Epithelial cell of esophagus (primary cell): ENCODE measurements around the gene LDHAL6B.

Experiments
- DNase-seq: peaks from one replicate; pipeline ENCODE4 v3.0.0; 2010; ENCODE audit warnings: low read depth
- H3K4me3 ChIP-seq: 2 replicates; pipeline ENCODE4 v1.5.1; 2011; ENCODE audit warnings: mild to moderate bottlenecking, low read length, control low read depth
- TF ChIP-seq, protein P1 (sequence below): IDR thresholded peaks from 2 replicates; pipeline ENCODE4 v1.5.1; 2011; ENCODE audit warnings: low read depth, mild to moderate bottlenecking, low read length, control low read depth, inconsistent platforms; ENCODE audit not compliant: insufficient read depth; ENCODE audit errors: missing control alignments

The LDHAL6B gene

DNA sequence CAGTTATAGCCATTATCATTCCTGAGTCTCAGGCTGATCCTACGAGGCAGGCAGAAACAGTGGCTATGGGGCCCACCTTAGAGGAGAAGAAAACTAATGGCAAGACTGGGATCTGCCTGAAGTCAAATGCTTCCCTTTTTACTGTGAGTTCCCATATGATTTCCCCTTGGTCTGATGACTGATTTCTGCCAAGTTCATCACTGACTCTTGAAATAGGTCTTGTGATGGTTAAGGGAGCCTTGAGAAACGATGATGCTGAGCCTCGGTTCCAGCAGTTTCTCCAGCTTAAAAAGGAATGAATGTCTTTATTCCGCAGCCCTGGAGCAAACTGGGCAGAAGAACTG is 29.4 kb upstream of the LDHAL6B start:
- H3K4me3 ChIP-seq: no peak overlapping the region
- DNase-seq: no peak
- TF ChIP-seq, protein P1, sequence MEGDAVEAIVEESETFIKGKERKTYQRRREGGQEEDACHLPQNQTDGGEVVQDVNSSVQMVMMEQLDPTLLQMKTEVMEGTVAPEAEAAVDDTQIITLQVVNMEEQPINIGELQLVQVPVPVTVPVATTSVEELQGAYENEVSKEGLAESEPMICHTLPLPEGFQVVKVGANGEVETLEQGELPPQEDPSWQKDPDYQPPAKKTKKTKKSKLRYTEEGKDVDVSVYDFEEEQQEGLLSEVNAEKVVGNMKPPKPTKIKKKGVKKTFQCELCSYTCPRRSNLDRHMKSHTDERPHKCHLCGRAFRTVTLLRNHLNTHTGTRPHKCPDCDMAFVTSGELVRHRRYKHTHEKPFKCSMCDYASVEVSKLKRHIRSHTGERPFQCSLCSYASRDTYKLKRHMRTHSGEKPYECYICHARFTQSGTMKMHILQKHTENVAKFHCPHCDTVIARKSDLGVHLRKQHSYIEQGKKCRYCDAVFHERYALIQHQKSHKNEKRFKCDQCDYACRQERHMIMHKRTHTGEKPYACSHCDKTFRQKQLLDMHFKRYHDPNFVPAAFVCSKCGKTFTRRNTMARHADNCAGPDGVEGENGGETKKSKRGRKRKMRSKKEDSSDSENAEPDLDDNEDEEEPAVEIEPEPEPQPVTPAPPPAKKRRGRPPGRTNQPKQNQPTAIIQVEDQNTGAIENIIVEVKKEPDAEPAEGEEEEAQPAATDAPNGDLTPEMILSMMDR: no peak

DNA sequence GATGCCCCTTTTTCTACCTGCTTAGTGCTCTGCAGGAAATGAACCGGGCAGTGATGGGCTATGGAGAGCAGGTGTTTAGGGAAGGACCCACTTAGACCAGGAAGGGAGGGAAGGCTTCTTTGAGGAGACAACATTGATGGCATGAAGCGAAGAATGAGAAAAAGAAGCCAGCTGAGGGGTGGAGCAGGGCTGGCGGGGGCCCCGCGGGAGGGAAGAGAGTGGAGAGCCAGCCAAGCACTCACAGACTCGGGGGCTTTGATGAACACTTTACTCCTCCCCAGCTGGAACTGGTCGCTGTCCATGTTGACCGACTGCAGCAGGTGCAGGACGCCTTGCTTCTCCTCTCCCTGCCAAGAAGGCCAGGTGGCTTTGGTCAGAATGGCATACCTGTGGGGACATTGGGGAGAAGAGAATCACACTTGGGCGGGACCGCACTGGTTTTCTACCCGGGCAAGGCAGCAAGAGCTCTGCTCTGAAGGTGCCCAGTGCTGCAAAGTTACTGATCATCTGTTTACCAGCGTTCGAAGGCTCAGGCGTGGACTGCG is 28.4 kb upstream of the LDHAL6B start:
- DNase-seq: no peak
- TF ChIP-seq, protein P1: no peak
- H3K4me3 ChIP-seq: no peak overlapping the region

DNA sequence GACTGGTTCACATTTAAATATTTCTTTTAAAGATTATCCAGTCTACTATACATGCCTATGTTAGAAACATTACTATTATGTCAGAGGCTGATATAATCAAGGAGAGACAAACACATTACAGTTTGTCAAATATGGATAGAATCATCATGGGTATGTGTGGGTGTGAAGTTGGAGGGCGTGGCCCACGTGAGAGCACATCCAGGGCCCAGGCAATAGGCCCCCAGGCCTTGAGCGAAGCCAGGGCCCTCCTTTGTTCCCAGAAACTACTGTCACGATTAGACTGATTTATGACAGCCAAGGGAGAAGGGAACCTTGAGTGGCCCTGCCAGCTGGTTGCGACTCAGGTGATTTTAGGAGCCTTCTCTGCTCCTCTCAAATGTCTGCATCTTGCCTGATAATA is 26.9 kb upstream of the LDHAL6B start:
- no peak for DNase-seq

DNA sequence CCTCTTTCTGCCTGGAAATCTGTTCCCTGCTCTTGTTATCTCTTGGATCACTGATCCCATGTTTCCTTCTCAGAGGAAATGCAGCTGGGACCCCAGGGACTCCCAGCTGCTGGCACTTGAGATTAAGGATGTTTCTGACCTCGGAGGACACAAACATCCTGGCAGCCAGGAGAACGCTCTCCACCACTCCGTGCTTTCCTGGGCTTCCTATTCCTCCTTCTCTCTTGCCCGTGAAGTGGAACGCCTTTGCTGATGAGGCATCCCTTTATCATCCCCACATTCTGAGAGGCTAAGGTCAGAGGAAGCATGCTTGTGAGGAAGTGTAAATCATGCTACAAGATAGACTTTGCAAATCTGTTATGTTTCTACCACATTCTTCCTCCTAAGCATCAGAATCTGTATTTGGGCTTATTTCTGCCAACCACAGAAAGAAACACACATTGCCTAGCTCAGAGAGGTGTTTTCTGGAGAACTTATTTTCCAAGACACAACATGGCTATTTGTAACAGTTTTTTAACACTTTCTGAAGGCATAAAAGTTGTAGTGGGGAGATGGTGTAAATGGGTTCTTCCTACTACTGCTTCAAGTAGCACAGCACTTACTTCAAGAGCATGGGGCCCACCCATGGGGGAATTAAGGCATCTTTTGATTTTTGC is 25.6 kb upstream of the LDHAL6B start:
- DNase-seq: no peak

More for the DNA sequence above, 26.9 kb upstream of the LDHAL6B start:
- TF ChIP-seq, protein P1: no peak
- H3K4me3 ChIP-seq: no peak overlapping the region

GRCh38 chr15:59185725-59186124 is 20.9 kb upstream of the LDHAL6B start:
- no peak for DNase-seq
- no peak overlapping the region for H3K4me3 ChIP-seq
- TF ChIP-seq, protein P1: peak; percentile 17

More for the DNA sequence above, 25.6 kb upstream of the LDHAL6B start:
- TF ChIP-seq, protein P1: no peak
- H3K4me3 ChIP-seq: no peak overlapping the region

GRCh38 chr15:59186501-59186900 is 20.1 kb upstream of the LDHAL6B start:
- DNase-seq: no peak
- no peak overlapping the region for H3K4me3 ChIP-seq
- TF ChIP-seq, protein P1: no peak

- no peak for DNase-seq
- no peak overlapping the region for H3K4me3 ChIP-seq
- TF ChIP-seq, protein P1: no peak
Observed at GRCh38 chr15:59189241-59189640, 17.4 kb upstream of the LDHAL6B start.
